Measurements from ENCODE around the gene CDH11. TPM values are rescaled to one million over a fixed set of nuclear protein-coding genes. Genes with fewer than 3 reads are reported as not detected.

CDH11 gene
- total RNA-seq, 1 donor from 2014 or later: 94.1 TPM

DNA sequence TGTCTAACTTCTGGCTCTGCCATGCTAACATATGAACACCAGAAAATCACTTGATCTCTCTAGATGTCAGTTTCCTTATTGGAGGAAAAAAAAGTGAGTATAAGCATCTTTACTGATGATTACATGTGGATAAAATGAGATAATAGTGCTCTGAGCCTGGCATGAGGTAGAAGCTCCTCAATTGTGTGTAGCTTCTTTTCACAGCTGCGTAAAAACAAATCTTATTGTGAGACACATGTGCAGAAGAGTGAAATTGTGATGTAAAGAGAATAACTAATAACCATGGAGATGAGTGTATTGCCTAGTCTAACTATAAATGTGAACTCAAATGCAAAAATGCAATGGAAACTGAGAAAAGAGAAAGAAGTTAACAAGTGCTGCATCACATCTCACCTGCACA lies 44.7 kb downstream of the CDH11 start:
- H3K36me3 ChIP-seq: no peaks in the 10 kb centered on the region
- no peak overlapping the region for H3K27ac ChIP-seq
- DNase-seq (no peak), ATAC-seq (no peak)
- H3K27me3 ChIP-seq (ENCODE audit: low read depth): no peaks in the 10 kb centered on the region
- intact Hi-C loops (cut with DNase I): no loop called here
- no peaks in the 10 kb centered on the region for H3K9me3 ChIP-seq
- no peak overlapping the region for H3K4me3 ChIP-seq
- TF ChIP-seq, protein P1, sequence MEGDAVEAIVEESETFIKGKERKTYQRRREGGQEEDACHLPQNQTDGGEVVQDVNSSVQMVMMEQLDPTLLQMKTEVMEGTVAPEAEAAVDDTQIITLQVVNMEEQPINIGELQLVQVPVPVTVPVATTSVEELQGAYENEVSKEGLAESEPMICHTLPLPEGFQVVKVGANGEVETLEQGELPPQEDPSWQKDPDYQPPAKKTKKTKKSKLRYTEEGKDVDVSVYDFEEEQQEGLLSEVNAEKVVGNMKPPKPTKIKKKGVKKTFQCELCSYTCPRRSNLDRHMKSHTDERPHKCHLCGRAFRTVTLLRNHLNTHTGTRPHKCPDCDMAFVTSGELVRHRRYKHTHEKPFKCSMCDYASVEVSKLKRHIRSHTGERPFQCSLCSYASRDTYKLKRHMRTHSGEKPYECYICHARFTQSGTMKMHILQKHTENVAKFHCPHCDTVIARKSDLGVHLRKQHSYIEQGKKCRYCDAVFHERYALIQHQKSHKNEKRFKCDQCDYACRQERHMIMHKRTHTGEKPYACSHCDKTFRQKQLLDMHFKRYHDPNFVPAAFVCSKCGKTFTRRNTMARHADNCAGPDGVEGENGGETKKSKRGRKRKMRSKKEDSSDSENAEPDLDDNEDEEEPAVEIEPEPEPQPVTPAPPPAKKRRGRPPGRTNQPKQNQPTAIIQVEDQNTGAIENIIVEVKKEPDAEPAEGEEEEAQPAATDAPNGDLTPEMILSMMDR (IDR thresholded peaks at IDR 0.05): no peak
- H3K4me1 ChIP-seq: no peaks in the 10 kb centered on the region

DNA sequence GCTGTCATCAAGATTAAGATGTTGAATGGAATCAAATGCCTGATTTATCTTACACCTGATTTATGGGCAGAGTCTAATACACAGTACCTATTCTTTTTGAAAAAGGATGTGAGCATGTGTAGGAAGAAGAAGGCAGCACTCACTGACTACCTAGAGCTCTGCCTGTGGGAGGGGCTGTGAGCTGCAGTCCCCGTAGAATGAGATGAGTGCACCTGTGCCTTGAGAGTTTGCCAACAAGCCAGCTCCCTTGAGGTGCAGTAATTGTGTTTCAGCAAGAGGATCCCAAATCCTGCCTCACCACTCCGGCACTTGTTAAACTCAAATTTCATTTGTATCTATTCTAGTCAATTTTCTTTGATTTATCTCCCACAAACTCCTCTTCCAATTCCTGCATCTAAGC lies 46.0 kb downstream of the CDH11 start:
- intact Hi-C loops (cut with DNase I): no loop called here
- no peak overlapping the region for H3K4me3 ChIP-seq
- no peaks in the 10 kb centered on the region for H3K4me1 ChIP-seq
- no peaks in the 10 kb centered on the region for H3K36me3 ChIP-seq
- DNase-seq (no peak), ATAC-seq (no peak)
- H3K27ac ChIP-seq: no peak overlapping the region
- no peaks in the 10 kb centered on the region for H3K27me3 ChIP-seq (ENCODE audit: low read depth)
- no peaks in the 10 kb centered on the region for H3K9me3 ChIP-seq
- TF ChIP-seq, protein P1 (IDR thresholded peaks at IDR 0.05): no peak

DNA sequence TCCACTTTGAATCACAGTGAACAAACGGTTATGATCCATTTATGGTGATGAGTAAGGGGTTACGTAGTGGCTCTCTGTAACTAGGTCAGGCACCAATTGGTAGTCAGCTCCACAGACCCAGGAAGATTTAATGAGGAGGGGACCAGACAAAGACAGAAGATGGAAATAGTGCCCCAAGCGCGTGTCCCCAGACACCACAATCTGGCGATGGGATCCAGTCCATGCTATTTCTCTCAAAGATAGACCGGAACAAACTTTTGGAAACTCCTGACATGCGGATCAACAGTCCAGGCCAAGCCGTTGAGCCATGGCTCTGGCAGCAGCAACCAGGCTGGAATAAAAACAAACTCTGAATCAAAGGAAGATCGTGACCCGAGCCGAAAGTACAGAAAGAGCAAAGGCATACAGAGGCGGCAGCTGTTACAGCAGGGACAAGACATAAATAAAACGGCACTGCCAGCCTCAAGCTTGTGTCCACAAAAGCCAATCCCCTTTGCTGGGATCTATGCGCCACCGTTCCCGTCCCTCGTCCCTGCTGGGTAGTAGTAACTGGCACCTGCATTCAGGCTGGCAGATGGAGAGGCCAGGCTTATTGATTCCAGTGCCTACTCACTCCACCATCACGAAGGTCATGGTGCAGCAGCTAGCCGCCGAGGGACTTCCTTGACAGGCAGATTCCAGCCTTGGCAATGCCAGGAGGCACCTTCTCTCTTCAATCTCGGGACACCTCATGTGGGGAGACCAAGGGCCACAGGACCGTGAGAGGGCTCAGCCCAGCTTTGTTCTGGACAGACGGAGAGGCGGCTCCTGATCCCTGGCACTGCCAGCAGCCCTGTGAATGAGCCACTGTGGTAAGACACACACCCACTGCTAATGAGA lies 50.2 kb downstream of the CDH11 start:
- Histone ChIP-seq H3K4me3 (no peak overlapping the region), H3K4me1 (no peaks in the 10 kb centered on the region), H3K27me3 (ENCODE audit: low read depth) (no peaks in the 10 kb centered on the region), H3K9me3 (no peaks in the 10 kb centered on the region), H3K36me3 (no peaks in the 10 kb centered on the region), H3K27ac (peak overlapping the region; percentile 56)
- TF ChIP-seq, protein P1 (IDR thresholded peaks at IDR 0.05): no peak
- ATAC-seq (peak; percentile 44 to 51), DNase-seq (no peak)
- intact Hi-C loops (cut with DNase I): no loop called here

DNA sequence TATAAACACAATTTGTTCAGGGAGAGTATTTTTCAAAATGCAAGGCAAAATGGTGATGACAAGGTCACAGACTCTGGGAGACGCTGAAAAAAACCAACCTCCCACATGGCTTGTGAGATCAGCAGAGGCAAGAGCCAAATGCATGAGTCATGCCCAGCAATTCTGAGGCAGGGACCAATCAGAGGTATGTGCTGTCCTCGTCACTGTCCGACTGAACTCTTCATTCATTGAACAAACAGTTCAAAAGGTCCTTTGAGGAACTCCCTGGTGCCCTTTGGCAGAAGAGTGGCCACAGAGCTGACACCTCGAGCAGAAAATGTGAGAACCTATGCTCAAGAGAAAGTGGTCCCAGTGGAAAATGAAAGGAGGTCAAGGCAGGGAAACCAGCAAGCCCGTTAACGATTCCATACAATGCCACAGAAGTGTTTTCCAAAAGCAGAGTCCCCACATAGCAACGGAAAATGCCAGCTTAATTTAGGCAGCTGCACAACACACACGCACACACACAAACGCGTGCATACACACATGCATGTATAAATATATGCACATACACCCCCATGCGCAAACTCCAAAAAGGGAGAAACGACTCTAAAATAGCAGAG lies 50.9 kb downstream of the CDH11 start:
- Histone ChIP-seq H3K27ac (peak overlapping the region; percentile 56), H3K4me3 (no peak overlapping the region), H3K9me3 (no peaks in the 10 kb centered on the region), H3K27me3 (ENCODE audit: low read depth) (no peaks in the 10 kb centered on the region), H3K4me1 (no peaks in the 10 kb centered on the region), H3K36me3 (no peaks in the 10 kb centered on the region)
- intact Hi-C loops (cut with DNase I): no loop called here
- DNase-seq (no peak), ATAC-seq (peak; percentile 74 to 77)
- TF ChIP-seq, protein P1 (IDR thresholded peaks at IDR 0.05): no peak

DNA sequence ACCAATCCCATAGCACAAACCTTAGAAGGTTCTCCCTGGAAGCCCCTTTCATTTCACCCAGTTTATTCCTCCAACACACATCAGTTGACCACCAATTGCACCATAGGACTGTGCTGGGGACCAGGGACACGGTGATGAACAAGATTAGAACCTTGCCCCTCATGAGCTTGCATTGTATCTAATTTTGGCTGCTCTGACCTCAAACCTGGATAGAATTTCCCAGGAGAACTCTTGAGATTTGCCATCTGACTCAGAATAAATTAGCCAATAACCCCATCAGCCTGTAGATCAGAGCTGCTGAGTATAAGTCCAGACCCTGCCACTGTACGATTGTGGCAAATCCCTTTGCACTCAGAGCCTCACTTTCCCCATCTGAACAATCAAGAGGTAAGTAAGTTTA lies 52.1 kb downstream of the CDH11 start:
- H3K9me3 ChIP-seq: no peaks in the 10 kb centered on the region
- intact Hi-C loops (cut with DNase I): no loop called here
- TF ChIP-seq, protein P1 (IDR thresholded peaks at IDR 0.05): no peak
- no peaks in the 10 kb centered on the region for H3K36me3 ChIP-seq
- H3K27ac ChIP-seq: no peak overlapping the region
- ATAC-seq (no peak), DNase-seq (no peak)
- H3K4me3 ChIP-seq: no peak overlapping the region
- H3K4me1 ChIP-seq: no peaks in the 10 kb centered on the region
- H3K27me3 ChIP-seq (ENCODE audit: low read depth): no peaks in the 10 kb centered on the region

Measured in lower lobe of right lung (tissue), 2 donors.